Gastrocnemius medialis (tissue), 4 donors: ENCODE data around the gene BLOC1S5. TPM values are rescaled to one million over a fixed set of nuclear protein-coding genes. Genes with fewer than 3 reads are reported as not detected.

ENCODE experiments used
- ATAC-seq, 2 donors: fragments of 150-250 bp; one replicate each; pipeline ENCODE4 v1.9.1; 2016
- DNase-seq, 2 donors: peaks; one replicate each; pipeline ENCODE4 v3.0.0-alpha.2; 2019
- H3K27ac ChIP-seq, 4 donors: fragments of 200-600 bp; sonication (generic); 1 replicate in 1 of 4; 2 replicates in 3 of 4; pipeline ENCODE4 v1.5.1; 2016 to 2018; ENCODE audit warnings: mild to moderate bottlenecking in 2 of 4, moderate library complexity in 1 of 4
- H3K27me3 ChIP-seq, 3 donors: fragments of 200-600 bp; sonication (generic) in 2 of 3; 1 replicate in 1 of 3; 2 replicates in 2 of 3; pipeline versions ENCODE4 v1.5.1 to v1.6.0; 2016 to 2019; ENCODE audit warnings: mild to moderate bottlenecking in 1 of 3, moderate library complexity in 1 of 3
- H3K36me3 ChIP-seq, 2 donors: fragments of 200-600 bp; sonication (generic) in 1 of 2; one replicate each; pipeline ENCODE4 v1.5.1; 2017 to 2018
- H3K4me1 ChIP-seq, 2 donors: fragments of 200-600 bp; sonication (generic) in 1 of 2; one replicate each; pipeline ENCODE4 v1.5.1; 2016 to 2017; ENCODE audit warnings: mild to moderate bottlenecking in 2 of 2
- H3K4me3 ChIP-seq, 4 donors: fragments of 200-600 bp; sonication (generic) in 3 of 4; 1 replicate in 1 of 4; 2 replicates in 3 of 4; pipeline ENCODE4 v1.5.1; 2016 to 2019; ENCODE audit warnings: mild to moderate bottlenecking in 2 of 4
- H3K9me3 ChIP-seq, 3 donors: fragments of 200-600 bp; sonication (generic) in 2 of 3; 1 replicate in 1 of 3; 2 replicates in 2 of 3; pipeline ENCODE4 v1.5.1; 2016 to 2019
- CTCF ChIP-seq, 5 experiments: fragments of 450-650 bp in 3 of 5; fragments of 200-600 bp in 2 of 5; sonication (generic) in 2 of 5; IDR thresholded peaks in 4 of 5; conservative IDR thresholded peaks in 1 of 5; 1 replicate in 4 of 5; 2 replicates in 1 of 5; pipeline ENCODE4 v1.5.1; 2016 to 2019; ENCODE audit warnings: antibody characterized with exemption in 5 of 5, mild to moderate bottlenecking in 3 of 5, moderate library complexity in 3 of 5
- POLR2A ChIP-seq, 2 donors: fragments of 450-650 bp; IDR thresholded peaks; one replicate each; pipeline ENCODE4 v1.6.1; 2017; ENCODE audit warnings: antibody characterized with exemption in 2 of 2, mild to moderate bottlenecking in 2 of 2, moderate library complexity in 2 of 2
- in situ Hi-C, 4 donors: fragments of 200-750 bp; cut with MboI; loops; one replicate each; pipeline versions ENCODE4 v1.15.0 to v1.8.0; 2017; ENCODE audit warnings: low sequenced_read_pairs in 4 of 4
- intact Hi-C: fragments of 100-400 bp; cut with DNase I; formaldehyde crosslinking; loops from one replicate; pipeline ENCODE4 v1.15.1; 2023; ENCODE audit warnings: low total_unique reads
- total RNA-seq, 4 donors: library from RNA; depleted of rRNA; stranded (reverse); fragments of >200 nt; gene quantifications; one replicate each; pipeline versions ENCODE4 v1.1.0 to v1.2.3, GENCODE V29; 2016

Gene BLOC1S5
- total RNA-seq, 4 donors from 2014 or later = 5.4 to 13.6 (median 9.4) TPM

DNA sequence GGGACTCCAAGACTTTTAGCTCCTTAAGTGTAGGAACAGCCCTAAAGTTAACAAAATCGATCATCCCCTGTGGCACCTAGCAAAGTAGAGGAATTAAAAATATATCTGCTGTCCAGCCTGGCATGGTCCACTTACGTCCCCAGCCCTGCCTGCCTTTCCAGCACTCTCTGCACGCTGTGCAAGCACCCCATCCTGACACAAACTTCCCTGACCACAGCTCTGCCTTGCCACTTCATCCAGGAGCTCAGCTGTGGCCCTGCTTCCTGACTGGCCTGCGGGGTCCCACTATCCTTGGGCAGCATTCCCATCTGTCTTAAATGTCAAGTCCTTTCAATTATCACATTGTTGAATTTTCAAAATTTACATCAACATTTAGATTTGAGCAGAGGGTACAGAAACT lies 39.0 kb downstream of the BLOC1S5 start:
- Histone ChIP-seq H3K4me3 (no peak overlapping the region), H3K4me1 (peaks cover 12 to 18% of the 10 kb centered on the region in 2 donors), H3K27ac (no peak overlapping the region), H3K36me3 (no peaks in the 10 kb centered on the region), H3K9me3 (no peaks in the 10 kb centered on the region), H3K27me3 (no peaks in the 10 kb centered on the region)
- intact Hi-C loops (no loop called here), in situ Hi-C loops (no loop called here)
- TF ChIP-seq POLR2A (IDR thresholded peaks at IDR 0.05) (no peak), CTCF (IDR thresholded peaks at IDR 0.05 in 4 of 5, conservative IDR thresholded peaks at IDR 0.05 in 1 of 5) (no peak)
- ATAC-seq = no peak
- DNase-seq = no peak

- in situ Hi-C loops = loop anchor here in 1 of 4 donors (25.0 kb wide), 1 partner anchor 311 kb away; no protein-coding TSS in a partner anchor
- DNase-seq (no peak), ATAC-seq (no peak)
- H3K27ac ChIP-seq = no peak overlapping the region
- intact Hi-C loops = no loop called here
- H3K4me3 ChIP-seq = no peak overlapping the region
- no peaks in the 10 kb centered on the region for H3K27me3 ChIP-seq
- H3K9me3 ChIP-seq = no peaks in the 10 kb centered on the region
- H3K4me1 ChIP-seq = peaks cover 3 to 6% of the 10 kb centered on the region in 2 donors
- TF ChIP-seq CTCF (IDR thresholded peaks at IDR 0.05 in 4 of 5, conservative IDR thresholded peaks at IDR 0.05 in 1 of 5) = no peak
- no peak for TF ChIP-seq POLR2A (IDR thresholded peaks at IDR 0.05)
- H3K36me3 ChIP-seq = no peaks in the 10 kb centered on the region
Measured at GRCh38 chr6:8023638-8024037, 40.6 kb downstream of the BLOC1S5 start.

DNA sequence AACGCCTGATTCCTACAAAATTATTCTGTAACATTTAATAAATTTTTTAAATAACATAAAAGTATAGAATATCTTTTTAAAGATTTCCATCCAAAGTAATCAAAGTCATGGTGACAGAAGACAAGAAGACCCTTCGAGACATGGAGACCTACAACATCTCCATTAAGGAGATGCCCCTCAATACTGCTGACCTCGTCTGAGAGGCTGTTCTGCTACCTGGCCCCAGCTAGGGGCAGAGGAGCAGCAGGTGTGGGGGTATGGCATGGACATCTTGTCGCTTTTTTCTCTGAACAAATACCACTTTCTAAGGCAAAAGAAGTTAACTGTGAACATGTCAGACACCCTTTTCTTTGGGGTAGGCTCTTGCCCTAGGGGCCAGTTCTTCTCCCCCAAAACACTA lies 44.1 kb downstream of the BLOC1S5 start:
- H3K36me3 ChIP-seq = no peaks in the 10 kb centered on the region
- H3K27me3 ChIP-seq = no peaks in the 10 kb centered on the region
- intact Hi-C loops = no loop called here
- no peaks in the 10 kb centered on the region for H3K9me3 ChIP-seq
- peaks cover 0 to 5% of the 10 kb centered on the region in 2 donors for H3K4me1 ChIP-seq
- no peak overlapping the region for H3K27ac ChIP-seq
- no peak overlapping the region for H3K4me3 ChIP-seq
- TF ChIP-seq CTCF (IDR thresholded peaks at IDR 0.05 in 4 of 5, conservative IDR thresholded peaks at IDR 0.05 in 1 of 5) (no peak), POLR2A (IDR thresholded peaks at IDR 0.05) (no peak)
- ATAC-seq (no peak), DNase-seq (no peak)
- in situ Hi-C loops = loop anchor here in 1 of 4 donors (25.0 kb wide), 1 partner anchor 308 kb away; no protein-coding TSS in a partner anchor

- in situ Hi-C loops = loop anchor here in 1 of 4 donors (25.0 kb wide), 1 partner anchor 305 kb away; no protein-coding TSS in a partner anchor
- Histone ChIP-seq H3K27ac (no peak overlapping the region), H3K4me3 (no peak overlapping the region), H3K36me3 (no peaks in the 10 kb centered on the region), H3K4me1 (peaks cover 0 to 9% of the 10 kb centered on the region in 2 donors), H3K9me3 (no peaks in the 10 kb centered on the region), H3K27me3 (no peaks in the 10 kb centered on the region)
- ATAC-seq (no peak), DNase-seq (no peak)
- TF ChIP-seq POLR2A (IDR thresholded peaks at IDR 0.05) (no peak), CTCF (IDR thresholded peaks at IDR 0.05 in 4 of 5, conservative IDR thresholded peaks at IDR 0.05 in 1 of 5) (no peak)
- intact Hi-C loops = no loop called here
Measured at GRCh38 chr6:8017705-8018104, 46.5 kb downstream of the BLOC1S5 start.

GRCh38 chr6:8017276-8017701 lies 46.9 kb downstream of the BLOC1S5 start:
- DNase-seq (no peak), ATAC-seq (no peak)
- Histone ChIP-seq H3K27me3 (no peaks in the 10 kb centered on the region), H3K4me3 (no peak overlapping the region), H3K36me3 (no peaks in the 10 kb centered on the region), H3K27ac (no peak overlapping the region), H3K9me3 (no peaks in the 10 kb centered on the region), H3K4me1 (peaks cover 0 to 9% of the 10 kb centered on the region in 2 donors)
- intact Hi-C loops = no loop called here
- no peak for TF ChIP-seq POLR2A (IDR thresholded peaks at IDR 0.05)
- no peak for TF ChIP-seq CTCF (IDR thresholded peaks at IDR 0.05 in 4 of 5, conservative IDR thresholded peaks at IDR 0.05 in 1 of 5)
- in situ Hi-C loops = loop anchor here in 1 of 4 donors (25.0 kb wide), 1 partner anchor 305 kb away; no protein-coding TSS in a partner anchor
